AG04450 (cell line): Measurements from ENCODE around the gene CD109. TPM values are rescaled to one million over a fixed set of nuclear protein-coding genes. Genes with fewer than 3 reads are reported as not detected.

Experiments used
- CTCF ChIA-PET: fragments of 300-600, 350-600 bp; formaldehyde crosslinking; extraction: SDS; loops from one replicate; lab custom pipeline; 2022; ENCODE audit warnings: antibody characterized with exemption, inconsistent platforms; lab: Charles Lee
- POLR2A ChIA-PET: fragments of 350-600 bp; formaldehyde crosslinking; extraction: SDS; loops from one replicate; lab custom pipeline; 2021; ENCODE audit warnings: antibody characterized with exemption, inconsistent platforms; lab: Yijun Ruan, JAX
- DNase-seq: peaks from one replicate; pipeline ENCODE4 v3.0.0-alpha.2; 2011; ENCODE audit warnings: low read depth, low spot score
- H3K27ac ChIP-seq: one replicate; pipeline ENCODE4 v1.5.1; 2012; ENCODE audit warnings: low read depth, low read length, control low read depth
- H3K27me3 ChIP-seq: one replicate; pipeline ENCODE4 v1.6.0; 2012; ENCODE audit warnings: low read length; ENCODE audit not compliant: control insufficient read depth, insufficient read depth
- H3K4me3 ChIP-seq: 2 replicates; pipeline ENCODE4 v1.5.1; 2011; ENCODE audit warnings: mild to moderate bottlenecking, low read depth, low read length, control low read depth
- H3K9me3 ChIP-seq: 2 replicates; pipeline ENCODE4 v1.5.1; 2012; ENCODE audit warnings: low read length; ENCODE audit not compliant: control insufficient read depth, insufficient read depth
- CTCF ChIP-seq: IDR thresholded peaks from 2 replicates; pipeline ENCODE4 v1.5.1; 2011; ENCODE audit warnings: low read depth, low read length, control low read depth, inconsistent platforms
- polyA plus RNA-seq: library from polyadenylated mRNA; depleted of rRNA; stranded (reverse); fragments of >200 nt; gene quantifications from 2 replicates; pipeline ENCODE4 v1.2.3, GENCODE V29; 2011

CD109 gene
- polyA plus RNA-seq, 1 experiment, result 46.1 TPM

- peak; percentile 54 for DNase-seq
- no peaks in the 10 kb centered on the region for H3K9me3 ChIP-seq
- no peak overlapping the region for H3K4me3 ChIP-seq
- H3K27ac ChIP-seq, result no peak overlapping the region
- peak; percentile 73 for TF ChIP-seq CTCF
- H3K27me3 ChIP-seq, result no peaks in the 10 kb centered on the region
- POLR2A ChIA-PET, result no interaction called here
- CTCF ChIA-PET, result interaction anchor here (0.6 to 4.9 kb wide), 14 partner anchors 8 to 1474 kb away, joined by 3 to 139 read pairs (median 3); no protein-coding TSS in a partner anchor
These were observed 43.1 kb downstream of the CD109 start for GRCh38 chr6:73739096-73739495.

- ChIA-PET POLR2A (no interaction called here), CTCF (interaction anchor here (1.4 to 4.4 kb wide), 2 partner anchors 9 to 1468 kb away, joined by 10 to 32 read pairs; no protein-coding TSS in a partner anchor)
- DNase-seq, result no peak
- Histone ChIP-seq H3K27me3 (no peaks in the 10 kb centered on the region), H3K4me3 (no peak overlapping the region), H3K9me3 (no peaks in the 10 kb centered on the region), H3K27ac (no peak overlapping the region)
- no peak for TF ChIP-seq CTCF
These were observed 46.4 kb downstream of the CD109 start for GRCh38 chr6:73742433-73742832.

- ChIA-PET CTCF (interaction anchor here (1.4 to 4.4 kb wide), 2 partner anchors 10 to 1467 kb away, joined by 10 to 32 read pairs; no protein-coding TSS in a partner anchor), POLR2A (no interaction called here)
- TF ChIP-seq CTCF, result no peak
- Histone ChIP-seq H3K9me3 (no peaks in the 10 kb centered on the region), H3K27me3 (no peaks in the 10 kb centered on the region), H3K27ac (no peak overlapping the region), H3K4me3 (no peak overlapping the region)
- no peak for DNase-seq
These were observed 47.1 kb downstream of the CD109 start for GRCh38 chr6:73743081-73743480.

- Histone ChIP-seq H3K27me3 (no peaks in the 10 kb centered on the region), H3K4me3 (no peak overlapping the region), H3K9me3 (no peaks in the 10 kb centered on the region), H3K27ac (no peak overlapping the region)
- TF ChIP-seq CTCF, result no peak
- POLR2A ChIA-PET, result no interaction called here
- no peak for DNase-seq
- CTCF ChIA-PET, result interaction anchor here (0.7 to 4.4 kb wide), 3 partner anchors 10 to 1467 kb away, joined by 3 to 32 read pairs (median 10); no protein-coding TSS in a partner anchor
These were observed 47.6 kb downstream of the CD109 start for GRCh38 chr6:73743556-73743955.

GRCh38 chr6:73746787-73747186 lies 50.8 kb downstream of the CD109 start:
- TF ChIP-seq CTCF, result no peak
- no peaks in the 10 kb centered on the region for H3K9me3 ChIP-seq
- no peak for DNase-seq
- H3K4me3 ChIP-seq, result no peak overlapping the region
- ChIA-PET POLR2A (no interaction called here), CTCF (no interaction called here)
- H3K27me3 ChIP-seq, result no peaks in the 10 kb centered on the region
- H3K27ac ChIP-seq, result no peak overlapping the region
